HG03097 (cell line): ENCODE data around the gene NTHL1.
A peak's percentile ranks its signal among the peaks of the same experiment; 100 is the strongest.

Experiments used
- ATAC-seq: cut with Tn5 transposase; IDR thresholded peaks from one replicate; pipeline ENCODE4 v1.9.1; 2021; ENCODE audit not compliant: unreplicated experiment, low FRiP score

The NTHL1 gene

DNA sequence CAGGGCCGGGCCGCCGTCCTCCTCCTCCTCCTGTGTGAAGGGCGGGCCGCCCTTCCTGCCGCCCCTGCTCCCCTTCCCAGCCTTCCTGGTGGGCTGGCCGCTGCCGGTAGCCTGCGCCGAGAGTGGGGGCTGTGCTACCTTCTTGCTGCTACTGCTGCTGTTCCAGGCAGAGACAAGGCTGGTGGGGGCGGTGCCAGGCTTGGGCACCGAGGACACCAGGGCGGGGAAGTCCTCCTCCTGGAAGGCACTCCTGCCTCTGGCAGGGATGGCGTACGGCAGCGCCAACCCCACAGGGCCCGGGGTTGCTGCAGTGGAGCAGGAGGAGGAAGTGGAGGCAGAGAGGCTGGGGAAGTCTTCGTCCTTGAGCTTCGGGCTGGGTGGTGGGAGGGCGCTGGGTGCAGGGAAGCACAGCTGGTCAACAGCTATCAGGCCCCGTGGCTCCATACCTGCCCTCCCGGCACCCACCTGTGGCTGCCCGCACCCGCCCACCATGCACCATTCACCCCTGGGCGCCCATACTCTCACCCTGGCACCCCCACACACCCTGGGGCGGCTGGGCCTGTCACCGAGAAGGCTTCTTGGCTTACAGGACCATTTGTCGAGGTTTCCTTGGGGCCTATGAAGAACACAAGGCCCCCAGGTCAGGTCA lies 47.6 kb downstream of the NTHL1 start:
- no peak for ATAC-seq

DNA sequence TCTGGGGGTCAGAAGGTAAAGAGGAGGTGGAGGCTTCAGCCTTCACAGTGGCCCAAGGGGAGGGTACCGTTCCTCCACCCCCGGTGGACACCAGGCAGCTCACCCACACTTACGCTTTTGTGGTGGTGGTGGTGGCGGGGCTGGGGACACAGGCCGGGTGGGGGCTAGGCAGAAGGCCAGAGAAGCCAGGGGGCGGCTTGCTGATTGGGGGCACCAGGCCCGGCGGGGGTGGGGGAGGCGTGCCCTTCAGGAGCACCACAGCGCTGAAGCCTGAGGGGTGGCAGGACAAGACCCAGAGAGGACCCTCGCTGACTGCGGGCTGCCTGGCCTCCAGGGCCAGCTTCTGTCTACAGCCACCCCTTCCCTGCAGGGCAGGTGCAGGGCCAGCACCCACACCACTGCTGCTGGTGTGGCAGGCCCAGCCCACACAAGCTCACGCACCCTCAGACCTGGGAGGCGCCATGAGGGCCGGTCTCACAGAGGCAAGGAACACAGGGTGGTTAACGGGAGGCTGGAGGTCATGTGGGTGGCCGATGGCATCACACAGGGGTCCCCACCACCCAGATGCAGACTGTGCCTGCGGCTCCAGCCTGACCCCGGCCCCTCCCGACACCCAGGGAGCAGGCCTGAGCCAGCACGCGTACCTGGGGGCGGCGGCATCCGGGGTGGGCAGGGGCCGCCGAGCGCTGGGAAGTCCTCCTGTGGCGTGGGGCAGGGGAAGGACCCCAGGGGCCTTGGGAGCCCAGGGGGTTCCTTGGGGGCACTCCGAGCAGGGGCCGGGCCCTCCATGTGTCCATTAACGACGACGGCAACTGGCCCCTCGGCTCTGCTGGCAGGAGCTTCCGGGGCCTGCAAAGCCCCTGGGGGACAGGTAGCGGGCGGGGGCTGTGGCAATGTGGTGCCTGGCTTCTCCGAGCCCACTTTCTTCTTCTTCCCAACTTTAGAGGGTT lies 48.5 kb downstream of the NTHL1 start:
- no peak for ATAC-seq

- ATAC-seq: no peak
Measured at GRCh38 chr16:1998360-1998835, 49.2 kb downstream of the NTHL1 start.

- ATAC-seq: no peak
Measured at GRCh38 chr16:1997494-1998359, 49.9 kb downstream of the NTHL1 start.

GRCh38 chr16:1993731-1994131 lies 53.9 kb downstream of the NTHL1 start:
- no peak for ATAC-seq

GRCh38 chr16:1992704-1993317 lies 54.8 kb downstream of the NTHL1 start:
- ATAC-seq: no peak

GRCh38 chr16:1991948-1992703 lies 55.5 kb downstream of the NTHL1 start:
- ATAC-seq: peak; percentile 42

GRCh38 chr16:1991588-1991947 lies 56.1 kb downstream of the NTHL1 start:
- no peak for ATAC-seq

DNA sequence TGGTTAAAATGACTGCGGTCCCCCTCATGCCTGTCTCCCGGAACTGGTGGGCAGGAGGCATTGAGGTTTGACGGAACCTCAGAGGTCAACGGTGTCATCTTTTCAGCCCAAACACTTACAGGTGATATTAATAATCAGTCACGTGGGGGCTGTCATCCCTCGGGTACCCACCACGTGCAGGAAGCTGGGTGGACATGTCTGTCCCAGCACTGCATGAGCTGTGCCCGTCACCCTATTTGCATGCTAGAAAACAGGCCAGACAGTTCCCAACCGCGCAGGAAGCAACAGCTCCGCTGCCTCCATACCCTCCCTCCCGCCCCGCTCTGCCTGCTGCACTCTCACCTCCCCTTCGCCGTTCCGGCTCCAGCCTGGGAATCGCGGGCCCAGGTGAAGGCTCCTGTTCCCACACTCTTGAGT lies 56.5 kb downstream of the NTHL1 start:
- ATAC-seq: peak; percentile 27

- ATAC-seq: peak; percentile 1
Measured at GRCh38 chr16:1990351-1991134, 57.1 kb downstream of the NTHL1 start.

DNA sequence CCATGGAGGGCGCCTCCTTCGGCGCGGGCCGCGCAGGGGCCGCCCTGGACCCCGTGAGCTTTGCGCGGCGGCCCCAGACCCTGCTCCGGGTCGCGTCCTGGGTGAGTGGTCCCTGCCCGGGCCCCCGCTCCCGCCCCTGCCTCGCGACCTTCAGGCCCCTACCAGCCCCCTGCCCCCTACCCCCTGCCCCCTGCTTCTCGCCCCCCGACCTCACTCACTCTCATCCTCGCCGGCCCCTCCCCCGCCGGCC lies 57.6 kb downstream of the NTHL1 start:
- ATAC-seq: no peak
